NCI-H510A treated with DMSO at 0.1 percent for 48 hours (cell line): ENCODE data around the gene TRIM66.

Experiments
- DNase-seq: peaks from one replicate; lab custom pipeline; 2025; lab: John Stamatoyannopoulos, UW

Gene TRIM66

DNA sequence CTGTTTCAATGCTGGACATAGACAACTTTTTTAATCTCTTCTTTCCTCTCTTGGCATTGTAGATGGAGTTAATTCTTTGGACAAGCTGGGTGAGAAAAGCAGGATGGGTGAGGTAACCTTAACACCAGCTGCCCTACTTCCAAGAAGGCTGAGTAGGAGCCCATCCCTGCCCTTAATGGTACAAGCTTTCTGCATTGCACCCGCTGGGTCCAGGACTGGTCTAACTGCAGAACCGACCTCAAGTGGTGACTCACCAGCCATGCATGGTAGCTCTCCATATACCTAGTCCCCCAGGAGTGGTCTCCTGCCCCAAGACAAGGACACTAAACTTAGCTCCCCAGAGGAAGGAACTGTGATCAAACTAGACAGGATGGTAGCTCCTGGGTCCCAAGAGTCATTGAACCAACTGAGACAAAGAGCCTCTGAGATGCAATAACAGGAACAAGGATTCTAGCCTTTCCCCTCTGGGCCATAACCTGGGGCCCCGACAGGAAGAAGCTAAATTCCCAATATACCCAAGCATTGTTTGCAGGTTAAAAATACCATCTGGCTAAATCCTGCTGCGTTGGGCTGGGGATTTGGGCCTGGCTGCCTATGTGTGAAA lies 32.3 kb upstream of the TRIM66 start:
- DNase-seq = no peak

GRCh38 chr11:8713760-8714454 lies 31.4 kb upstream of the TRIM66 start:
- DNase-seq = no peak

DNA sequence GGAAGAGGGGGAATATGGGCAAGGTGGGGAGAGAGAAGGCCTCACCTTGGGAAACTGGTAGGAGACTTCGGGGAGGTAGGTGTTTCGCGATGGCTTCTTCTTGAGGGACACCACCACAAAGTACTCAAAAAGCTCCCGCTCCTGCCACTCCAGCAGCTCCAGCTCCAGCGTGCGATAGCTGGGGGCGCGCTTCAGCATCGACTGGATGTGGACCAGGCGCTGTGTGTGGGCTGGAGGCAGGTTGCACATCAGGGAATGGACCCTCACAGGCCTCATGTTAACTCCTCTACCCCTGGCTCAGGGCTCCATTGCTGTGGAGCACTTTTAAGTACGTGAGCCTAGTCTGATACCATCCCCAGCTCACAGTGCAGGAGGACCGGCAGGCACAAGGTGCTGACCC lies 30.0 kb upstream of the TRIM66 start:
- no peak for DNase-seq

- no peak for DNase-seq
Measured at GRCh38 chr11:8711895-8712442, 29.5 kb upstream of the TRIM66 start.

DNA sequence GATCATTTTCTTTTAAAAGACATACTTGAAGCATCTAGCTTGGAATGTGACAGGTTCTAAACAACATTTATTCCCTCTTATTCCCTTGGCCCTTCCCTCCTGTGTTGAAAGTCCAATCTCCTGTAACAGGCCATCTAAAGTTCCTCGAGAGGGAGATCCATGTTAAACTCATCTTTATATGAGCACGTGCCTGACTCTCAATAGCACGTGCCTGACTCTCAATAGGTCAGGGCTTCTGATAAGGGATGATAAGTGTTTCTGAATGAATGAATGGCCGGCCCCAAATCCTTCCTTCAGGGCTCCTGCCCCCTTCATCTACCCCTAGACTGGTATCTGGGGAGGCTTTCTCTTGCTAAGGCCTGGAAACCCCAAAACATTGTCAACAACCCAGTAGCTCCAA lies 27.3 kb upstream of the TRIM66 start:
- no peak for DNase-seq

- DNase-seq = no peak
Measured at GRCh38 chr11:8709002-8709672, 26.7 kb upstream of the TRIM66 start.

DNA sequence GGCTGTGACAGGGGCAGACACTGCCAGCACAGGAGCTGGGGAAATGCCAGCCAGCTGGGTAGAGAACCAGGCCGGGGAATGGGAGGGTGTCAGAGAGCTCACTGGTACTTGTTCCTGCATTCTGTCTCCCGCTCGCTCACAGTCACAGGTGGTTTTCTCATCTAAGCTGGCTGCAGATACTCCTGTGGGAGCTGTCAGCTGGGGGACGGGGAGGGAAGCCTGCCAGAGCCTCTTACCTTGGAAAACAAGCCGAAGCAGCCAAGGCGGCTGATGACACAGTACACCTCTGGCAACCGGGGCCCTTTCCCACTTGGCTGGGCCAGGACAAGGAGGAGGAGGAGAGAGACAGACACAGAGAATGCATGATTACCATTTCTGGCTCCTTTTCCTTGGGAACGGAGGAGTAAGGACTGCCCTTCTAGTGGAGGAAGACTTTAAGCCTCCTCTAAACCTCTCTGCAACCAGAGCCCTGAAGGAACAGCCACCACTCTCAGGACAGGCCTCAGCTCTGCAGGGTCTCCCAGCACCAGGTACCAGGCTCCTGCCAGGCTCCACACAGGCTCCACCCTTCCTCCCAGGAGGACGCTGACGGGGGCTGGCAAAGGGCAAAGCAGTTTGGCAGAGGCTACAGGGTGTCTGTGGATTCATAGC lies 25.2 kb upstream of the TRIM66 start:
- no peak for DNase-seq

GRCh38 chr11:8706673-8707432 lies 24.4 kb upstream of the TRIM66 start:
- no peak for DNase-seq

GRCh38 chr11:8705146-8705545 lies 22.7 kb upstream of the TRIM66 start:
- no peak for DNase-seq

DNA sequence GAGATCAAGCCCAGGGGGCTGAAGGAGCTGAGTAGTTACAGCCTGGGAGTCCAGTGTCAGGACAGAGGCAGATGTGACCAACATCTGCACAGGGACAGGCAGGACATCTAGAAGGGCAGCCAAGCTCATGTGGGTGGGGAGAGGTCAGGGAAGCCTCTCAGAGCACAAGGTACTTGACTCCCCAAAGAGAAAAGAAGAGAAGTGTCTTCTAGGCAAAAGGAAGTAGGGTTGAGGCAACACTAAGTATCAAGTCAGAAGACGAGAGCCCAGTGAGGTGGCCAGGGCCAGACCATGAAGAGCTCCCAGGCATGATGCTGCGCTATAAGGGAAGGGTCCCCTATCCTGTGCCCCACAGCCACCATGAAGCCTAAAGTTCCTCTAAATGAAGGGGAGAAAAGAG lies 21.7 kb upstream of the TRIM66 start:
- DNase-seq = no peak

GRCh38 chr11:8702598-8702915 lies 20.1 kb upstream of the TRIM66 start:
- no peak for DNase-seq

DNA sequence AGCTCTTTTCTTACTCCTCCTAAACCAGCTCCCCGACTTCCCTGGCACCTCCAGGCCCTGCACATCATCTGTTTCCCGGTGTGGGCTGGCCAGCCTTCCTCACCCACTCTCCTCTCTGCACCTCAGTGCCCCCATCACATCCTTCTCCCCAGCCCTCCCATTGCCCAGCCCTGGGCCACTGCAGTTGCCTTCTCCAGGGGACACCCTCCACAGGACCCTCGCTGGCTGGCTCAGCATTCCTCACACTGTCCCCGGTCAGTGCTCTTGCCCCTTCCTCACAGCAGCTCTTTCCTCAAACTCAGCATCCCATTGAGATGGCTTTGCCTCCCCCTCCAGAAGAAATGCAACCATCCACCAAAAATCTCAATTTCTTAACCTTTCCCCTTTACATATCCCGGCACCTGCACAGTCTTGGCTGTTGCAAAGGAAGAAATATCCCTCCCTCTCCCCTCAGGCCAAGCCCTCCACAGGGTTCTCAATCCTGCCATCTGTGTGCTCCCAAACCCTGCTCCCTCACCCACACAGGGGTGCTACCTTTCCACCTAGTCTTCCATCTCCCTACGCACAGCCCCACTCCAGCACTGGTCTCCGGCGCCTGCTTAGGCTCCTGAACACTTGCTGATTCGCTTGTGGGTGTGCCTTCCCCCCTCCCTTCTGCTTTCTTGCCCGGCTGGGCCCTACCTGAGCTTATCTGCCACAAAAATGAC lies 19.6 kb upstream of the TRIM66 start:
- no peak for DNase-seq

DNA sequence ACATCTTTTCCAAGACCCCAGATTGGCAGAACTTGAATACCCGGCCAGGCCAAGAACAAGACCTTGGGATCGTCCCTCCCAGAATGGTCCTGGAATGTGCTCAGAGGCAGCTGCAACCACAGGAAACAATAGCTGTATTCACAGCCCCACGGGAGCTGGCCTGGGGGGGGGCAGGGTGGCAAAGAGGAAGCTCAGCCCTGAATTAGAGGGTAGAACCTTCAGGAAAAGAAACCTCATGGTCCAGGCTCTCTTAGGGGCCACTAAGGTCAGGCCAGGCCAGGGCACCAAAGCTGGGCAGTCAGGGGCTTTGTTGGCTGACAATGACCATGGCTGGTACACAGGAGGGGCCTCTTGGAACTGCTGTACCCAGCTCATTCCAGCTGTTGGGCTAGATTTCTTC lies 17.4 kb upstream of the TRIM66 start:
- DNase-seq = no peak

DNA sequence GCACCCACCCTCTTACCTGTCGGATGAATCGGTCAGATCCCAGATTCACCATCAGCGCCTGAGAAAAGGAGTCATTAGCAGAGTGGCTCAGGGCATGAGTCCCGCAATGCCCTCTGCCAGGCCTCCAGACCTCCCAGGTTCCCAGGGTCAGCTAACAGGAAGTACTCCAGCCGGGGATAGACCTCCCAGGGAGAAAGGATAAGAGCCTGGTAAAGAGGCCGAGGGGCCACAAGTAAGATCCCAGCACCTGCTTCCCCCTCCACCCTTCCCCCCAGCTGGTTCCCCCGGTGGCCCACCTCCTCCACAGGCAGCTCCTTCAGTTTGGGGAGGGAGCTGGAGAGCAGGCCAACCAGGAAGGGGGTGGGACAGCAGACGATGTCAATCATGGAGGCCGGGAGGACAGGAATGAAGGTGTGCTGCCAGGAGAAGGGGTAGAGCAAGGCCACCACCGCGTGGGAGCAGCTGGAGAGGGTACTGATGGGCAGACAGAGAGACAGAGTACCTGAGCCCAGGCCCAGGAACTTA lies 16.5 kb upstream of the TRIM66 start:
- DNase-seq = peak; percentile 16

- no peak for DNase-seq
Measured at GRCh38 chr11:8698379-8698851, 15.9 kb upstream of the TRIM66 start.

DNA sequence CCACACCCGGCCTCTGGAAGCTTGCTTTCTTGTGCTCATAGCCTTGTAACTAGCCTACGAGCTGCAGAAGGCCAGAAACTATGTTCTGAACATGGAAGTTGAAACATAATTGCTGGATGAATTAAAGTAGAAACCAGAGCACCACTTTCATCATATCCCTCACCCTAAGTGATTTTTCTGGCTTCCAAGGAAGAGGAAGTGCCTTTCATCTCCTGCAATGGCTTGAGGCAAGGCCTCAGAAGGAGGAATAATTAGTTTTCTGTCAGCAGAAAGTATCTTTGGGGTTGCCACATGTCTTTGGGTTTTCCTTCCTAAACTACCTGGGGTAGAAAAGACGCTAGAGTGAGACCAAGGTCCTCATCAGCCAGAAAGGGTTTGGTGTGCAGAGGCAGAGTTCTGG lies 14.6 kb upstream of the TRIM66 start:
- DNase-seq = no peak

DNA sequence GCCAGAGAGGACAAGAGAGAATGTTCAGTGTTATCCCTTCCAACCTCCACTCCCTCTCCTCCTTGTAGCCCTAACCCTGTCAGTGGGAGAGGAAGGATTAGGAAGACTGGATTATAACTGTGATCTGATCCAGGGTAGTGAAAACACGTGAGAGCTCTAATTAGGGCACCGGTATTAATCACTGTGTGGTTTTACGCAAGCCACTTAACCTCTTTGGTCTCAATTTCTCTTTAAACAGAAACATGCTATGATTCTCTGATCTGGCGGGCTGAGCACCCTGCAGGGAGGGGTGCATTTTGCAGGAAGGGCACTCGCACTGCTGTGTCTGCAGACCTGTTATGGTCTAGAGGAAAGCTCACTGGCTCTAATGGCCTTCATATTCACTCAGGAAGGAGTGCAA lies 11.7 kb upstream of the TRIM66 start:
- DNase-seq = no peak

GRCh38 chr11:8693555-8693954 lies 11.1 kb upstream of the TRIM66 start:
- DNase-seq = no peak

GRCh38 chr11:8693010-8693551 lies 10.6 kb upstream of the TRIM66 start:
- no peak for DNase-seq

GRCh38 chr11:8692417-8692816 lies 10.0 kb upstream of the TRIM66 start:
- no peak for DNase-seq

DNA sequence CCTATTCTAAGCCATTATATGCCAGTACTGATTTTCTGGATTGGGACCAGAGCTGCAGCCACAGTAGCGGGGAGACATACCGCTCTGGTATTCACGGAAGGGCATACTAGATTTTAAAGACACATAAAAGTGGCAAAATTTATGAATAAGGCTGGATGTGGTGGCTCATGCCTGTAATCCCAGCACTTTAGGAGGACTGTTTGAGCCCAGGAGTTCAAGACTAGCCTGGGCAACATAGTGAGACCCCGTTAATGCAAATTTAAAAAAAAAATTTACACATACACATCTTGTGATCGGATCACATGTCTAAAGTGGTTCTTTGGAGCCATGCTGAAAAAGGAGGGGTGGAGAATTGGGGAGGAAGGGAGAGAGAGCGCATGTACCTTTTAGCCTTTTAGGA lies 9.1 kb upstream of the TRIM66 start:
- no peak for DNase-seq
